SK-N-SH (cell line): ENCODE measurements around the gene HECW1. TPM values are rescaled to one million over a fixed set of nuclear protein-coding genes. Genes with fewer than 3 reads are reported as not detected.

ENCODE experiments used
- CTCF ChIA-PET: fragments of 300-600, 350-600 bp; formaldehyde crosslinking; extraction: SDS; loops from one replicate; lab custom pipeline; 2021; lab: Yijun Ruan, JAX
- POLR2A ChIA-PET: fragments of 350-600 bp; sonication (Branson Sonifier 250); formaldehyde crosslinking; extraction: SDS; loops from one replicate; lab custom pipeline; 2020; ENCODE audit warnings: antibody characterized with exemption, inconsistent platforms; lab: Yijun Ruan, JAX
- DNase-seq: peaks from one replicate; pipeline ENCODE4 v3.0.0; 2012
- H2AFZ ChIP-seq: fragments of 200-600 bp; sonication (generic); 2 replicates; pipeline ENCODE4 v1.8.1; 2016; ENCODE audit warnings: antibody characterized with exemption, mild to moderate bottlenecking, low read depth
- H3F3A ChIP-seq: fragments of 200-600 bp; sonication (generic); replicated peaks from 2 replicates; pipeline ENCODE3; 2016; ENCODE audit warnings: antibody characterized with exemption, mild to moderate bottlenecking; ENCODE audit not compliant: insufficient read depth
- H3K27ac ChIP-seq, 2 experiments: fragments of 200-500 bp in 1 of 2; fragments of 200-600 bp in 1 of 2; sonication (Bioruptor generic) in 1 of 2; sonication (generic), shearing (Covaris generic) in 1 of 2; 2 replicates each; pipeline versions ENCODE4 v1.5.1 to v1.6.1; 2014 to 2016; ENCODE audit warnings: low read depth in 2 of 2, inconsistent platforms in 1 of 2, low read length in 1 of 2, mild to moderate bottlenecking in 1 of 2, mixed read lengths in 1 of 2
- H3K27me3 ChIP-seq: fragments of 200-600 bp; sonication (generic), shearing (Covaris generic); 2 replicates; pipeline ENCODE4 v1.6.1; 2016; ENCODE audit warnings: mixed run types; ENCODE audit not compliant: insufficient read depth
- H3K36me3 ChIP-seq, 2 experiments: fragments of 200-500 bp in 1 of 2; fragments of 200-600 bp in 1 of 2; sonication (Bioruptor generic) in 1 of 2; sonication (generic) in 1 of 2; replicated peaks in 1 of 2; 2 replicates each; pipeline versions ENCODE3 to v1.5.1; 2014 to 2016; ENCODE audit warnings: low read length in 1 of 2, mild to moderate bottlenecking in 1 of 2; ENCODE audit not compliant: insufficient read depth in 2 of 2, control insufficient read depth in 1 of 2
- H3K4me1 ChIP-seq, 2 experiments: fragments of 200-500 bp in 1 of 2; fragments of 200-600 bp in 1 of 2; sonication (Bioruptor generic) in 1 of 2; sonication (generic), shearing (Covaris generic) in 1 of 2; 2 replicates each; pipeline versions ENCODE4 v1.5.1 to v1.6.1; 2014 to 2016; ENCODE audit warnings: low read depth in 1 of 2, low read length in 1 of 2, mixed run types in 1 of 2; ENCODE audit not compliant: insufficient read depth in 2 of 2, control insufficient read depth in 1 of 2
- H3K4me2 ChIP-seq: fragments of 200-600 bp; sonication (generic), shearing (Covaris generic); 2 replicates; pipeline ENCODE4 v1.6.1; 2017; ENCODE audit warnings: mixed run types
- H3K4me3 ChIP-seq, 2 experiments: fragments of 200-500 bp in 1 of 2; fragments of 200-600 bp in 1 of 2; sonication (Bioruptor generic) in 1 of 2; sonication (generic), shearing (Covaris generic) in 1 of 2; 2 replicates each; pipeline versions ENCODE4 v1.5.1 to v1.8.1; 2014 to 2016; ENCODE audit warnings: low read depth in 2 of 2, inconsistent platforms in 1 of 2, low read length in 1 of 2, mild to moderate bottlenecking in 1 of 2, mixed read lengths in 1 of 2, moderate library complexity in 1 of 2
- H3K79me2 ChIP-seq: fragments of 200-600 bp; sonication (generic); 2 replicates; pipeline ENCODE4 v1.8.1; 2017; ENCODE audit warnings: mild to moderate bottlenecking; ENCODE audit not compliant: insufficient read depth
- H3K9ac ChIP-seq: fragments of 200-600 bp; sonication (generic); 2 replicates; pipeline ENCODE4 v1.6.1; 2017; ENCODE audit warnings: mixed run types
- H3K9me2 ChIP-seq: fragments of 200-600 bp; sonication (generic); 2 replicates; pipeline ENCODE4 v1.6.1; 2017; ENCODE audit warnings: mixed run types
- H3K9me3 ChIP-seq: fragments of 200-600 bp; sonication (generic); 2 replicates; pipeline ENCODE4 v1.6.1; 2017; ENCODE audit warnings: mixed run types, mild to moderate bottlenecking, moderate library complexity
- H4K20me1 ChIP-seq: fragments of 200-600 bp; sonication (generic); 2 replicates; pipeline ENCODE4 v1.6.1; 2017; ENCODE audit warnings: mild to moderate bottlenecking, mixed run types; ENCODE audit not compliant: insufficient read depth
- CHD2 ChIP-seq: fragments of 150-350 bp; IDR thresholded peaks from 2 replicates; pipeline ENCODE4 v1.6.1; 2018; ENCODE audit warnings: low read length; ENCODE audit not compliant: partially characterized antibody
- FOXJ3 ChIP-seq: sonication (generic); formaldehyde crosslinking; IDR thresholded peaks from 2 replicates; pipeline ENCODE4 v1.5.1; 2020; ENCODE audit warnings: mild to moderate bottlenecking, missing genetic modification reagents
- FOXM1 ChIP-seq: IDR thresholded peaks from 2 replicates; pipeline ENCODE4 v1.4.0; 2012; ENCODE audit warnings: low read depth, mild to moderate bottlenecking
- GABPA ChIP-seq: IDR thresholded peaks from 2 replicates; pipeline ENCODE4 v1.4.0; 2012; ENCODE audit warnings: low read depth, mild to moderate bottlenecking
- GATA2 ChIP-seq: sonication (generic); formaldehyde crosslinking; IDR thresholded peaks from 2 replicates; pipeline ENCODE4 v1.5.0; 2020; ENCODE audit warnings: mild to moderate bottlenecking, missing genetic modification reagents
- JUND ChIP-seq: IDR thresholded peaks from 2 replicates; pipeline ENCODE4 v1.4.0; 2012
- MEF2A ChIP-seq: IDR thresholded peaks from 2 replicates; pipeline ENCODE4 v1.4.0; 2012; ENCODE audit warnings: low read depth, borderline replicate concordance
- MXI1 ChIP-seq: IDR thresholded peaks from 2 replicates; pipeline ENCODE4 v1.6.1; 2012; ENCODE audit warnings: mild to moderate bottlenecking, low read depth, low read length, improper control_type of control experiment
- NRF1 ChIP-seq: IDR thresholded peaks from 2 replicates; pipeline ENCODE4 v1.6.1; 2012; ENCODE audit warnings: low read depth, mild to moderate bottlenecking, low read length
- POLR2AphosphoS5 ChIP-seq: IDR thresholded peaks from 2 replicates; pipeline ENCODE4 v1.6.1; 2012; ENCODE audit warnings: low read depth, low read length
- RAD21 ChIP-seq: IDR thresholded peaks from 2 replicates; pipeline ENCODE4 v1.6.1; 2012; ENCODE audit warnings: mild to moderate bottlenecking, low read length
- RFX5 ChIP-seq: IDR thresholded peaks from 2 replicates; pipeline ENCODE4 v1.6.1; 2012; ENCODE audit warnings: mild to moderate bottlenecking, improper control_type of control experiment, low read length
- RXRA ChIP-seq: IDR thresholded peaks from 2 replicates; pipeline ENCODE4 v1.4.0; 2012; ENCODE audit warnings: low read depth, mild to moderate bottlenecking, borderline replicate concordance
- SIN3A ChIP-seq: IDR thresholded peaks from 2 replicates; pipeline ENCODE4 v1.6.1; 2012; ENCODE audit warnings: low read depth, mild to moderate bottlenecking, low read length, moderate library complexity, borderline replicate concordance
- TEAD4 ChIP-seq: IDR thresholded peaks from 2 replicates; pipeline ENCODE4 v1.4.0; 2012; ENCODE audit warnings: mild to moderate bottlenecking, borderline replicate concordance; ENCODE audit not compliant: insufficient read depth
- YY1 ChIP-seq: IDR thresholded peaks from 2 replicates; pipeline ENCODE4 v1.4.0; 2012; ENCODE audit warnings: low read depth, mild to moderate bottlenecking
- WGBS: methylation state at CpG from one replicate; pipeline ENCODE4 v1.1.6; 2017; ENCODE audit warnings: low lambda C conversion rate; 5-methylcytosine and 5-hydroxymethylcytosine counted together
- polyA plus RNA-seq, 3 experiments: library from polyadenylated mRNA; depleted of rRNA; stranded (reverse); fragments of >200 nt; gene quantifications; 2 replicates each; pipeline ENCODE4 v1.2.3, GENCODE V29; 2012
- TF ChIP-seq, protein P1 (sequence below): IDR thresholded peaks from 2 replicates; pipeline ENCODE4 v1.4.0; 2012; ENCODE audit warnings: low read depth, borderline replicate concordance
- TF ChIP-seq, protein P2 (sequence below): fragments of 150-350 bp; IDR thresholded peaks from 2 replicates; pipeline ENCODE4 v1.6.1; 2016; ENCODE audit warnings: mild to moderate bottlenecking, low read depth, low read length
- TF ChIP-seq, protein P3 (sequence below): IDR thresholded peaks from 2 replicates; pipeline ENCODE4 v1.6.1; 2012; ENCODE audit warnings: mild to moderate bottlenecking, low read depth, low read length, moderate library complexity
- TF ChIP-seq, protein P4 (sequence below): IDR thresholded peaks from 2 replicates; pipeline ENCODE4; 2012

HECW1 gene
- polyA plus RNA-seq, 1 of the 3 experiments (the other 2 are of a cell fraction) = not detected

DNA sequence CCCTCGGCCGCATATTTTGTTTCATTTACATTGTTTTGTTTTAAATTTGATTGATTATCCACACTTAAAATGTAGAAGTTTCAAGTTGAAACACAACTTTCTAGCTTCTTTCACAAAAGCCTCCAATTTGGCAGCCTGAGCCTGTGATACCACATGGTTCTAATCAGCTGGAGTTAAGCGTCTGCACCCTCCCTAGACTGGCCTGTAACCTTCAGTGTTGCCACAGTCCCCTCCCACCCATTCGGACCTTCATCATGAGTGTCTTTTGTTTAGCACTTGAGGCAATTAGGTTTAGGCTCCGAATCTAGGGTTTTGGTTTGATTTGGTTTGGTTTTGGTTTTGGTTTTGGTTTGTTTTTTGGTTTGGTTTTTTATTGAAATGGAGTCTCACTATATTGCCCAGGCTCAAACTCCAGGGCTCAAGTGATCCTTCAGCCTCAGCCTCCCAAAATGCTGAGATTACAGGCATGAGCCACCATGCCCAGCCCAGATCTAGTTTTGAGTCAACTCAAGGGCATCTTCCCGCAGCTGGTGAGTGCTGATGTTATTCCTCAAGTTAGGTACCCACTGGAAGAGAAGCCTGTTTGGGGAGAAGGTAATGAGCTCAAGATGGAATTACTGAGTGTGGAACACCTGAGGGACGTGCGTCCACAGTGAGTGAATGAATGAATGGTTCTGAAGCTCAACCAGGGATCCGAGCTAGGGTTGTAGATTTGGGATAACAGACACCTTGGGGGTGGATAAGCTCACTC lies 201.4 kb downstream of the HECW1 start:
- Histone ChIP-seq H3K9me3 (no peaks in the 10 kb centered on the region), H3K4me2 (no peak overlapping the region), H3K4me1 (no peaks in the 10 kb centered on the region), H3K36me3 (no peaks in the 10 kb centered on the region), H3K27ac (no peak overlapping the region), H4K20me1 (no peaks in the 10 kb centered on the region), H3K79me2 (no peaks in the 10 kb centered on the region), H3F3A (no peaks in the 10 kb centered on the region), H3K9me2 (no peaks in the 10 kb centered on the region), H3K27me3 (no peaks in the 10 kb centered on the region; the same call in 1 of the 2 replicates), H3K9ac (no peak overlapping the region), H2AFZ (no peak overlapping the region), H3K4me3 (no peak overlapping the region)
- CTCF ChIA-PET = interaction anchor here (1.2 to 1.6 kb wide), 3 partner anchors 10 to 52 kb away, joined by 3 to 5 read pairs (median 4); no protein-coding TSS in a partner anchor
- no peak for DNase-seq
- POLR2A ChIA-PET = no interaction called here
- TF ChIP-seq RFX5 (no peak), JUND (no peak), GABPA (no peak), FOXM1 (no peak), RXRA (no peak), MXI1 (no peak), GATA2 (CRISPR knock-in tag) (no peak), POLR2AphosphoS5 (no peak), MEF2A (no peak), SIN3A (no peak), CHD2 (no peak), FOXJ3 (CRISPR knock-in tag) (no peak), NRF1 (no peak), TEAD4 (no peak), RAD21 (no peak), YY1 (no peak)
- TF ChIP-seq, protein P1, sequence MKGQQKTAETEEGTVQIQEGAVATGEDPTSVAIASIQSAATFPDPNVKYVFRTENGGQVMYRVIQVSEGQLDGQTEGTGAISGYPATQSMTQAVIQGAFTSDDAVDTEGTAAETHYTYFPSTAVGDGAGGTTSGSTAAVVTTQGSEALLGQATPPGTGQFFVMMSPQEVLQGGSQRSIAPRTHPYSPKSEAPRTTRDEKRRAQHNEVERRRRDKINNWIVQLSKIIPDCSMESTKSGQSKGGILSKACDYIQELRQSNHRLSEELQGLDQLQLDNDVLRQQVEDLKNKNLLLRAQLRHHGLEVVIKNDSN = no peak
- TF ChIP-seq, protein P2, sequence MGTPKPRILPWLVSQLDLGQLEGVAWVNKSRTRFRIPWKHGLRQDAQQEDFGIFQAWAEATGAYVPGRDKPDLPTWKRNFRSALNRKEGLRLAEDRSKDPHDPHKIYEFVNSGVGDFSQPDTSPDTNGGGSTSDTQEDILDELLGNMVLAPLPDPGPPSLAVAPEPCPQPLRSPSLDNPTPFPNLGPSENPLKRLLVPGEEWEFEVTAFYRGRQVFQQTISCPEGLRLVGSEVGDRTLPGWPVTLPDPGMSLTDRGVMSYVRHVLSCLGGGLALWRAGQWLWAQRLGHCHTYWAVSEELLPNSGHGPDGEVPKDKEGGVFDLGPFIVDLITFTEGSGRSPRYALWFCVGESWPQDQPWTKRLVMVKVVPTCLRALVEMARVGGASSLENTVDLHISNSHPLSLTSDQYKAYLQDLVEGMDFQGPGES = no peak
- TF ChIP-seq, protein P3, sequence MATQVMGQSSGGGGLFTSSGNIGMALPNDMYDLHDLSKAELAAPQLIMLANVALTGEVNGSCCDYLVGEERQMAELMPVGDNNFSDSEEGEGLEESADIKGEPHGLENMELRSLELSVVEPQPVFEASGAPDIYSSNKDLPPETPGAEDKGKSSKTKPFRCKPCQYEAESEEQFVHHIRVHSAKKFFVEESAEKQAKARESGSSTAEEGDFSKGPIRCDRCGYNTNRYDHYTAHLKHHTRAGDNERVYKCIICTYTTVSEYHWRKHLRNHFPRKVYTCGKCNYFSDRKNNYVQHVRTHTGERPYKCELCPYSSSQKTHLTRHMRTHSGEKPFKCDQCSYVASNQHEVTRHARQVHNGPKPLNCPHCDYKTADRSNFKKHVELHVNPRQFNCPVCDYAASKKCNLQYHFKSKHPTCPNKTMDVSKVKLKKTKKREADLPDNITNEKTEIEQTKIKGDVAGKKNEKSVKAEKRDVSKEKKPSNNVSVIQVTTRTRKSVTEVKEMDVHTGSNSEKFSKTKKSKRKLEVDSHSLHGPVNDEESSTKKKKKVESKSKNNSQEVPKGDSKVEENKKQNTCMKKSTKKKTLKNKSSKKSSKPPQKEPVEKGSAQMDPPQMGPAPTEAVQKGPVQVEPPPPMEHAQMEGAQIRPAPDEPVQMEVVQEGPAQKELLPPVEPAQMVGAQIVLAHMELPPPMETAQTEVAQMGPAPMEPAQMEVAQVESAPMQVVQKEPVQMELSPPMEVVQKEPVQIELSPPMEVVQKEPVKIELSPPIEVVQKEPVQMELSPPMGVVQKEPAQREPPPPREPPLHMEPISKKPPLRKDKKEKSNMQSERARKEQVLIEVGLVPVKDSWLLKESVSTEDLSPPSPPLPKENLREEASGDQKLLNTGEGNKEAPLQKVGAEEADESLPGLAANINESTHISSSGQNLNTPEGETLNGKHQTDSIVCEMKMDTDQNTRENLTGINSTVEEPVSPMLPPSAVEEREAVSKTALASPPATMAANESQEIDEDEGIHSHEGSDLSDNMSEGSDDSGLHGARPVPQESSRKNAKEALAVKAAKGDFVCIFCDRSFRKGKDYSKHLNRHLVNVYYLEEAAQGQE = no peak
- TF ChIP-seq, protein P4, sequence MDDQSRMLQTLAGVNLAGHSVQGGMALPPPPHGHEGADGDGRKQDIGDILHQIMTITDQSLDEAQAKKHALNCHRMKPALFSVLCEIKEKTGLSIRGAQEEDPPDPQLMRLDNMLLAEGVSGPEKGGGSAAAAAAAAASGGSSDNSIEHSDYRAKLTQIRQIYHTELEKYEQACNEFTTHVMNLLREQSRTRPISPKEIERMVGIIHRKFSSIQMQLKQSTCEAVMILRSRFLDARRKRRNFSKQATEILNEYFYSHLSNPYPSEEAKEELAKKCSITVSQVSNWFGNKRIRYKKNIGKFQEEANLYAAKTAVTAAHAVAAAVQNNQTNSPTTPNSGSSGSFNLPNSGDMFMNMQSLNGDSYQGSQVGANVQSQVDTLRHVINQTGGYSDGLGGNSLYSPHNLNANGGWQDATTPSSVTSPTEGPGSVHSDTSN = no peak
- whole genome bisulfite sequencing = 42% methylated on average over 9 of the region's 9 CpGs
